HT1080 (cell line): ENCODE data around the gene GJD3. TPM values are rescaled to one million over a fixed set of nuclear protein-coding genes. Genes with fewer than 3 reads are reported as not detected.

Experiments used
- DNase-seq: peaks from one replicate; pipeline ENCODE4 v3.0.0-alpha.2; 2015; ENCODE audit warnings: low read depth
- total RNA-seq: library from RNA; depleted of rRNA; stranded (reverse); fragments of >200 nt; shearing (Covaris generic); gene quantifications from 2 replicates; pipeline ENCODE4 v1.2.3, GENCODE V29; 2014

The GJD3 gene
- total RNA-seq, 1 experiment from 2014 or later: not detected

DNA sequence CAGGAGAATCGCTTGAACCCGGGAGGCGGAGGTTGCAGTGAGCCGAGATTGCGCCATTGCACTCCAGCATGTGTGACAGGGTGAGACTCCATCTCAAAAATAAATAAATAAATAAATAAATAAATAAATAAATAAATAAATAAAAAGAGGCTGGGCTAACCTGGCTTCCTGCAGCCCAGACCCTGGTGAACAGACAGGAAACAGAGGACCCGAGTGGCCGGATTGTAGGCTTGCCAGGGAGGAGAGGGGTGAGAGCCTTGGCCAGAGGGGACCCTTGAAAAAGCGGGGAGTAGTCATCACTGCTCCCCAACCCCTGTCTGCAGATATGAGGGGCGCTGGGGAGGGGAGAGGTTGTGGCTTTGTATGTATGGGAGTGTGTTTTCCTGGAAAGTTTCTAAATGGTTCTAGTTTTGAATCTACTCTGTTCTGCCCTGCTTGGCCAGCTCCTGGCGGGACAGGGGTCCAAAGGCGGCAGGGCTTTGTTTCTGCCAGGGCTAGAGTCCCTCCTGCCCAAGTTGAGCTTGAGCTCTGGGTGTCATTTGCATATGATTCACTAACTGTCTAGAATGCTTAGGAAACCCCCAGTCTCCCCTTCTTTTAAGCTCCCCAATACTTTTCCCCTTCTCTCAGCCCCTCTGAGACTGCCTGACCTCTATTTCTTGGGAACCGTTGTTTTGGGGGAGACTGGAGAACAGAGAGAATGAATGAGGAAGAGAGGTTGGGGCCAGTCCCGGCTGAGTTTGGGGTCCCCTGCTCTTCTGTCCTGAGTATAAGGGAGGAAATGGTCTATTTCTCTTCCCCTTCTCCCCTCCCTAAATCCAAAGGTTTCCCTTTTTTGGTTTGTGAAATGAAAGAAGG lies 39.2 kb downstream of the GJD3 start:
- no peak for DNase-seq

DNA sequence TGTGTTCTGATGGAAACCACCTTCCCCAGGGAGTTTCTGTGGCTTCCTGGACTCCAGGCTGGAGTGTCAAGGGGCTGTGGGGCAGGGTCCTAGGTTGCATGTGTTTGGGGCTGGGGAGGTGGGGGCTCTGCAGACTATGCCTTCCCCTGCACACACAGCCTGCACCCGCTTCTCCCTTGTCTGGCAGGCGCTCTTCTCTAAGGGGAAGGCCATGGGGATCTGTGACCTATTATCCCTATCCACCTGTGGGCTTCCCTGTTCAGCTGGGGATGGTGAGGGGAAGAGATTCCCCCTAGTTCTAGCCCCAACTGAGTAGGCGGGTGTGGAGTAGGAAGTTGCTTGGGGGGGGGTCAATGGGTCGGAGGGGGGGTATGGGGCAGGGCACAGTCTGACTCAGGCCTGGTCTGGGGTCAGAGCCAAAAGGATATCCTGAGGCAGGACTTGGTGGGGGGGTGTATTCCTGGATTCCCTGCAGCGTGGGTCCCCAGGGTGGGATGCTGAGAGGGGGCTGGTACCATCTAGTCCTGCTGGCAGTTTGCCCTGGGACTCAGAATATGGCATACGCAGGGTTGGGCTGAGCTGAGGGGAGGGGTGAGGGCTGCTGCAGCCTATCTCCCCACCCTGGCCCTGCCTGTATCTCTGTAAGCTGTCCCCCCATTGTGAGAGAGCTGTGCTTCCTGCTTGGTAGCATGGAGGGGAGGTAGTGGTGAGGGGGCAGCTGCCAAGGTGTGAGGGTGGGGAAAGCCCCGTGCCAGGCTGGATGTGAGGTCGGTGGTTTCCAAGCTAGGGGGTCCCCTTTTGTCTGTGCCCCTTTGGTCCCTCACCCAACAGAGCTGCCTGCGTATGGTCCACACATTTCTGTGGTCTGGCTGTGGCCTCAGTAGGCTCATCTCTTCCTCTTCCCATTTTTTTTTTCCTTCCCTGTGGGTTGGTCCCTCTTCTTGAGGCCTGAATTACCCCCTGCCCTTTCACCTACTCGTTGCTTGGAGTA lies 40.9 kb downstream of the GJD3 start:
- DNase-seq: peak; percentile 72

DNA sequence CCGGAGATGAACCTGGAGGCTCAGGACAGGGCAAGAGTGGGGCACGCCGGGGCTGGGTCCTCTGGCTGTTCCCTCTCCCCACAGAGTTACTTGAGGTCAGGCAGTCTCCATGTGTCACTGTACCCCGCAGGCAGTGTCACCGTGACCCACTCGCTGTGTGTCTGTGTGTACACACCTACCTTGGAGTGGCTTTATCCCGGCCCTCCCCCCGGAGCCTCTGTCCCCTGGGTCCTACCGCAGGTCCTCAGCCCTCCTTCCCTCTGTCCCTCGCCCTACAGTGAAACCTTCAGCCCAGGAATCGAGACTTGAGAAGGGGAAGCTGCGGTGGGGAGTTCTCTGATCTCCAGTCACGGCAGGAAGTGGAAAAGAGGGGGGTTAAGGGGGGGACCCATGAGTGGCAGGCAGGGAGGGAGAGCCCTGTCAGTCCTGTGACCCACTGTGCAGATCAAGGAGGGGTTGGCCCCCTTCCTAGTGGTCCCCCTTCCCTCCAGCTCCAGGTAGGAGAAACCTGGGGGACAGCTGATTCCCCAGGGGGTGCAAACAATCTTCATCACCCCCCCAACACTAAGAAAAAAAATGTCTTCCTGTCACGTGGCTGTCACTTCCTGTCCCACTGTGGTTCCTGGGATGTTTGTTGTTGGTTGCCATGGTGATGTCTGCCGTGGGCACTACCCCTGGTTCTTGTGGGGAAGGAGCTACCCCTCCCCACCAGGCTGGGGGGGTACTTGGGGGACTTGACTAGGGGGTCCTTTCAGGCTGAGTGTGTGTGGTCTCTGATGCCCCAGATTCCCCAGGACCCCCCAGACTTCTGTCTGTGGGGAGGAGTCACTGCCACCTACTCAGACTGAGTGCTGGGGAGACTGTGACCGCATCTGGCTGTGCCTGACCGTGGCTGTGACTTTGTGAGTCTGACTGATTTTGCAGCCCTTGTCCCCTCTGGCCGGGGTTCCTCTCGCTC lies 41.9 kb downstream of the GJD3 start:
- DNase-seq: peak; percentile 86

DNA sequence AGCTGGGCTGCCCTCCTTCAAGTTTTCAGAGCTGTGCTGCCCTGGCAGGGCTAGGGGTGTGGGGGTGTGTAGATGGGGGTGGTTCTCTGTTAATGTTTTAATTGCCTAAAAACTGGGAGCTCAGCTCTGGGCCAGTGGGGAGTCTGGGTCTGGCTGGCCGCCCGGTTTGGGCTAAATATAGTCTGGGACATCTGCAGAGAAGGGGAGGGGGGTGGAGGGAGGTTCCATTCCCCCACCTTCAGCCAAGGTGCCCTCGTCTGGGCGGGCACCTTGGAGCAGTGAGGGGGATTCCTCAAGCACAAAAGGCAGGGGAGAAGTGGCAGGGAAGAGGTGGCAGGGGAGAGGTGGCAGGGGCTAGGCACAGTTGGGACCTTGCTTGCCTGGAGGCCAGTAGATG lies 42.6 kb downstream of the GJD3 start:
- DNase-seq: no peak

DNA sequence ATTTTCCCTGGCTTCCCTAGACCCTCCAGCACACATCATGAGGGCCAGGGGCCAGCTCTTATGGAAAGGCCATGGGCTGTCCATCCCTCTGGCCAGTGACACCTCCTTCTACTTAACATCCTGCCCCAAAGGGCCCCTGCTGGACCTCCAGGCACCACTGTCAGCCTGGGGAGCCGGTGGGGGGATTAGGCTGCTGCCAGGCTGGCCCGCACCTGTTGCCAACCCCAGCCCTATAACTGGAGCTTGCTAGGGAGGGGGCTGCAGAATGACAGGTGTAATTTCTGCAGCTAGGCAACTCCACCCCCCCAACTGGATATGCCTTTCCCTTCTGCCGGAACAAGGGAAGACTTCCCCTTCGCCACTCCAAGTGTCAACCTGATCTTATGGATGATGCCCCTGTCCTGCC lies 43.0 kb downstream of the GJD3 start:
- DNase-seq: no peak

DNA sequence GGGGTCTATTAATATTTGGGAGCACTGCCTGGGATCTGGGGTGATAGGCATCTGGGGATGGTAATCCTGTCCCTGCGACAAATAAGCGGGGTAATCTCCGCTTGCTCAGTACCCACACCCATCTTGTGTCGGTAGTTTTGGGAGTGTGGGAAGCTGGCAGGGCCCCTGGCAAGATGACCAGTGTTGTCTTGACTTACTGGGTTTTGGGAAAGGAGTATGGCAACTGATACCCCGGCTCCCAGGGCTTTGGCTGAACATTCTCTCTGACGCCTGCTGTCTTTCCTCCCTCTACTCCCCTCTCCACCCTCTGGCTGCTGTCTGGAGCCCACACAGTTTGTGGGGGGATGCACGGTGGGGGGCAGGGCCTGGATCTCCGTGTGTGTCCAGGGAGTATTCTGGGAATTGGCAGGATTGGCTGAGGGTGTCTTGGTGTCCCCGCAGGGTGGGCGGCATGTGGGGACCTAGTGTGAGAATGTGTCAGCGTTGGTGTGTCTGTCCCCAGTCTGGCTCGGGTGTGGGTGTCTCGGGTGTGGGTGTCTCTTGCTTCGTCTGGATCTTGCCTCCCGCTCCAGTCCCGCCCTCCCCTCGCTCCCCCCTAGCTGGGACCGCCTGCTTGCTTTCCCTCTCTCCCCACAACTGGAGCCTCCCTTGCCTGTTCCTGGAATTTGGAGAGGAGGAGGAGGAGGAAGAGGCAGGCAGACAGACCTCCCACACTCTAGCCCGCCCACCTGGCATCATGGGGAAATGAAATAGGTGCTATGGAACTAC lies 43.6 kb downstream of the GJD3 start:
- no peak for DNase-seq

DNA sequence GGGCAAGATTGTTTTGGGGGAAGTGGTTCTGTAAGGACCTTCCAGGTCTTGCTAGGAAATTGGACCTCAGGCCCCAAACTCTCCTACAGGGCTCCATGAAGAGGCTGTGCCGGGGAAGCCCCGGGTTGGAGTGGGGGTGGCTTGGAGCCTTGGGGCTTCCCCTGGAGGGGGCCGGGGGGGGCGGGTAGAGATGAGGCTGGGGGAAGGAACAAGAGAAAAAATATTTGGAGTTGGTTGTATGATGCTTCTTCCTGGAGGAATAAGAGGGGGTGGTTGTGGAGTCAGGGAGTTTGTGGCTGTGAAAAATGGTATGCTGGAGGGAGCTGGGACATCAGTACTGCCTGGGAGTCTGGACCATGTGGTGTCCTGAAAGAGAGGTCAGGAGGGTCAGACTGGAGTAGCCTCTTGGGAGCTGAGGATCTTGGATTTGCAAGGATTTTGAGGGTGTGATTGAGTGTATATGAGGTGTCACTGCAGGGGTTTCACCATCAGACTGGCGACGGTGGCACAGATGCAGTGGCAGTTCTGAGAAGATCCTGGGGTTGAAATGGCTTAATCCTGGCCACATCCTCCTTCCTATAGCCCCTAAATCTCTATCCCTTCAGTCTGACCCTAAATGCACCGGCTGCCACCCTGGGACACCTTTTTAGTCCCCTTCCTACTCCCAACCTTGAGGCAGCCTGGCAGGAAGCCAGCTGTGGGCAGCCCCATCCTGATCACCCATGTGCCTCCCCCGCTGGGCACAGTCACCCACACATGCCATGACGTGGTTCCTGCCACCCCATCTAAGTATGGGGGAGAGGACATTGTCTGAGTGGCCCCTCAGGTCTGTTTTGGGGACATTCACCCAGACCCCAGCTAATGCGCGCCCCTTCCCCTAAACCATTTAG lies 44.6 kb downstream of the GJD3 start:
- DNase-seq: no peak

DNA sequence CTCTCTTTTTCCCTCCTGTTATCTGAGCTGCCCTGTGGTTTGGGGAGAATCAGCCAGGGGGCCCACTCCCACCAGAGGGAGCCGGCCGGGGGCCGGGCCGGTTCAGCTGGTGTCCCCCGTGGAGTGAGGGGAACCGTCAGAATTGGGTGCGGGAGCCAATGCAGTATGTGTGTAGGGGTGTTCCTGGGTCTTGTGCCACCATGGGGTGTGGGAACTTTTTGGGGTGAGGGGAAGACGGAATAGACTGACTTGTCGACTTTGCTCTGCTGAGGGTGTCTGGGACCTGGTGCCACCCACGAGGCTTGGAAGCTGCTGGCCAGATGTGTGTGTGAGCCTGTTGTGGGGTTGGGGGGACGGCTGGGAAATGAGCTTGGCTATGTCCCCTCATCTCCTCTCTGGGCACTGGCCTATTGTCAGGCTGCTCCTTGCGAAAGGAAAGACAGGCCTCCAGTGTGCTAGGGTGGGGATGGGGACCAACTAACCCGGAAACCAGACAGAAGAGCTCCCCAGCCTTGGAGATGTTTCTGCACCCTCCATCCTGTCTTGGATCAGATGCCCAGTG lies 45.6 kb downstream of the GJD3 start:
- DNase-seq: no peak

DNA sequence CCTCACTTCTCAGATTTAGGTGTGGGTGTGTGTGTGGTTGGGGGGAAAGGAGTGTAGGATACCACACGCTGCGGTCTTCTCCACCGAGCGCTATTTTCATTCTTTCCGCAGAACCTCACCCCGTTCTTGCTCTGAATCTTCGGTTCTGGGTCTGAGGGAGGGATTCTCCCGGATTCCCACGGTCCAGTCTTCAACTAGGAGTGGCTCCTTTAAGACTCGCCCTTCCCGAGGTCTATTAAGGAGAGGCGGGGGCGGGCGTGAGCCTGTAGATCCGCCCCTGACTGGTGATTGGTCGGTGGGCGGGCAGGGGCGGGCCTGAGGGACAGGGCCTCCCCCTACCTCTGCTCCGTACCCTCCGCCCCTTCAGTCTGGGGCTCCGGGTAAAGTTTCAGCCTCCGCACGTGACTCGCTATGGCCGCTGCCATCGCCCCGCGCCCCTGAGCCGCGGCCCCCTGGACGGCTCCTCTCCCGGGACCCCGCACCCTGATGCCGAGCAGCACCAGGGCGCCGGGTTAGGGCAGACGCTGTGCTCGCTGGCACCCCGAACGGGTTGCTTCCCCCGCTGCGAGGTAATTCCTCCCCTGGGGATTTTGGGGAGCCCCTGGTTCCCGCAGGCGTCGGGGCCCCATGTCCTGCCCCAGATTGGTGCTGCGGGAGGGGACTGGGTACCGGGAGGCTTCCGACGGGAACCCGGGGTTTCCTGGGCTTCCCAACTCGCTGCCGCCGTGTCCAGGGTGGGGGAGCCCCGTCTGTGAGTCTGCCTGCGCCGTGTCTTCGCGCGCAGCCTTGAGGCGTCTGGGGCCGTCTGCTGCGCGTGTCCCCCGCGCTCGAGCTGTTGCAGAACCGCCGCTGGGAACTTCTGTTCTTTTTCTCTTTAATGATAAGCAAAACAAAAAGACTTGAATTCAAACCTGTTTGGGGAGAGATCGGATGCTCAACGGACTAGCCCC lies 46.4 kb downstream of the GJD3 start:
- peak; percentile 96 for DNase-seq

DNA sequence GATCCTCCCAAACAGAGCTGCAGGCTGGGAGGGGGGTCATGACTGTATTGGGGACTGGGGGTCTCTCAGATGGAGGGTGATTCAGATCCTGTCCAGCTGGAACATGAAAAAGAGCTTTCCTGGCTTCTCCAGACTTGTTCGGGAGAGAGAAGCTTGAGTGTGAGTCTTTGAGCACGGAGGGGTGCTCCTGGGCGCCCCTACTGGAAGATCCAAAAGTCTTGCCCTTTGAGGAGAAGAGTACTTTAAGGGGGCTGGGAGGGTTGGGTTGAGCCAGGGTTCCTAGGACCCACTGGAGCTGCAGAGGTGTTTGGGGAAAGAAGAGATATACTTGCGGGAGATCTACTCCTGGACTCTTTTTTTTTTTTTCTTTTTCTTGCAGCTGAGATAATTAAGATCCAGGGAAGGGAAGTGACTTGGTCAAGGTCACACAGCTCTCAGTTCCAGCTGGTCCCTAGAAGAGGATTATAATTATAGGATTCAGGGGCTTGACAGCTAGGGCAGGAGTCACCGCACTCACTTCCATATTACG lies 47.1 kb downstream of the GJD3 start:
- DNase-seq: peak; percentile 80

DNA sequence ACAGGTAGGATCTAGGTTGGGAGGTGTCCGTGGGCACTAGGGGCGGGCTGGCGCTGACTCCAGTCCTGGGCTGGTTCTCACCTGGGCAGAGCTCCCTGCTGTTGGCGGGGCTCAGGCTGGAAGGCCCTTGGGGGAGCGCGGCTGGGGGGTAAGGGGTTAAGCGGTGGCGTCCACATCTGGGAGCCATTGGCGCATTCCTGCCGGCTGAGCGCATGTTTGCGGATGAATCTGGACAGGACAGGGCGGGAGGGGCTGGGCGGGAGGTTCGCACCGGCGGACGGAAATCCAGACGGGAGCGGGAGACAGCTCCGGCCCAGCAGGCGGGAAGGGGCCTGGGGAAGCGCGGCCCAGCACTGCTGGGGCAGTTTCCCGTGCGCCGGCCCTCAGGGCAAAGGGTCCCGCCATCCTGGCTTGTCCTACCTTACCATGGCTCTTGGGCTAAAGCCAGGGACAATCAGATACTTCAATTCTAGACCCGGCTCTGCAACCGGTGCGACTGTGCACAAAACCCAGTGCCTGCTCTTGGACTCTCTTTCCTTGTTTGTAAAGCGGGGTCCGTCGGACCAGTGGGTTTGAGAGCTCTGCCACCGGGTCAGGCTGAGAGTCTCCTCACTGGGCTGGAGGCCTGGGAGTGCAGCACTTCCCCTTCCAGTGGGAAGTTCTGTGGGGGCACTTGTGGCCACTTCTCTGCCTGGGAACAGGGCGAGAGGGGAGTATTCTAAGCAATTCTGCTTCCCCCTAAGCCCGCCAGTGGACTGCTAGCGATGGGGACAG lies 47.8 kb downstream of the GJD3 start:
- DNase-seq: peak; percentile 68

DNA sequence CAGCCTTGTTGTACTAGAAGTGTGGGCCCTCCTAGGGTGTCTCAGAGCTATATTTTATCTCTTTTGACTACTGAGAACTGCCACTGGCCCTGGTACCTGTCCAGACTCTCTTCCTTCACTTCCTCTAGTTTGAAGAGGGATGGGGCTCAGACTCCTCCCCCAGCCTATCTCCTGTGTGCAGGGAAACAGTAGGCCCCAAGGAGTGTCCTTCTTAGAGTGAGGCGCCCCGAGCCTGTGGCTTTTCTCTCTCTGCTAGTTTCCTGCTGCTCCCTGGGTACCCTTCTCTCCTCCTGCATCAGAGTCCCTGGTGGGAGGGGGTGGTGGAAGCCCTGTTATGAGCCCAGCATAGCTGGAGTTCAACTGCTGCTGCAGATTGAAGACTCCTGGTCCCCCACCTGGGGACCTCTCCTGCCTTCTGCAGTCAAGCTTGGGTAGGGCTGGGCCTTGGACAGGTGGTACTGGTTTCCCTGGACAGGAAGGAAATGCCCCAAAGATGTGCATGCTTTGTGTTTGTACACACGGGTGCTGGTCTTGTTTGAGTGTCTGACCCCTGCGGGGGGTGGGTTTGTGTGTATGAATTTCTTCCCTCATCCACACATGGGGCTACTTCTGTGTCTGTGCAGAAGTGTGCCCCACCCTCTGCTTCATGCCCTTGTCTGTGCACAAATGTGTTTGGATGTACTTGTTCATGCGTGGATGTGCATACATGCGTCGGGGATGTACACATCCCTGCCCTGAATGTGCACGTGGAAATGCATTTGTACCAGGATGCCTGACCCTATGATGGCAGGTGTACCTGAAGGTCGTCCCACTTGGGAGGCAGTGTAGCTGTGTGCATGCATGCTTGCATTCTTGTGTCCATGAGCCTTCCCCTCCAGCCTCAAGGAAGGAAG lies 48.6 kb downstream of the GJD3 start:
- no peak for DNase-seq

DNA sequence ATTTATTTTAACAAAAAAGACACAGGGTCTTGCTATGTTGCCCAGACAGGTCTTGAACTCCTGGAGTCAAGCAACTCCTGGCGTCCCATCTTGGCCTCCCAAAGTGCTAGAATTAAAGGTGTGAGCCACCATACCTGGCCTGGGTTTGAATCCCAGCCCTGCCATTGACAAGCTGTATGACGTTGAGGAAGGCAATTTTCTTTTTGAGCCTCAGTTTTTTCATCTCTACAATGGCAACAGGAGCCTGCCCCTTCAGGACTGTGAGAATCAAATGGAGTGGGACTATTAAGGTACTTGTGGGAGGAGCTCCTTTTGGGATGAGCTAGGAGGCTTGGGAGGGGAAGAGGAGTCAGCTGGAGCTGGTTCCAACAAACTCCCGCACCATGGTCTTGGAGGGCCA lies 49.3 kb downstream of the GJD3 start:
- DNase-seq: no peak

DNA sequence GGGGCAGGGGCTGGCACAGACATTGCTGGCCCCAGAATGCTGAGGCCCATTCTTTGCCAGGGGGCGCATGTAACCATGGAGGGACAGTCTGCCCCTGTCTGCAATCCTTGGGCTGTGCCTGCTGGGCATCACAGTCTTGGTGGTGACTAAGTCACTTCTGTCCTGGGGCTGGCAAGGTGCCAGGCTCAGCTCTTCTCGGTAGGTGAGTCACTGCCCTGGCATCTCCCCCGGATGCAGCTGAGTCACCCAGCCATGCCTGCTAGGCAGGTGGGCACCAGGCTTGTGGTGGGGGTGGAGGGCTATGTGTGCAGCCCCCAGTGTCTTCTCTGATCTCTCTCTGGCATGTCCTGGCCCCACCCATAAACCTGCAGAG lies 50.0 kb downstream of the GJD3 start:
- peak; percentile 97 for DNase-seq

DNA sequence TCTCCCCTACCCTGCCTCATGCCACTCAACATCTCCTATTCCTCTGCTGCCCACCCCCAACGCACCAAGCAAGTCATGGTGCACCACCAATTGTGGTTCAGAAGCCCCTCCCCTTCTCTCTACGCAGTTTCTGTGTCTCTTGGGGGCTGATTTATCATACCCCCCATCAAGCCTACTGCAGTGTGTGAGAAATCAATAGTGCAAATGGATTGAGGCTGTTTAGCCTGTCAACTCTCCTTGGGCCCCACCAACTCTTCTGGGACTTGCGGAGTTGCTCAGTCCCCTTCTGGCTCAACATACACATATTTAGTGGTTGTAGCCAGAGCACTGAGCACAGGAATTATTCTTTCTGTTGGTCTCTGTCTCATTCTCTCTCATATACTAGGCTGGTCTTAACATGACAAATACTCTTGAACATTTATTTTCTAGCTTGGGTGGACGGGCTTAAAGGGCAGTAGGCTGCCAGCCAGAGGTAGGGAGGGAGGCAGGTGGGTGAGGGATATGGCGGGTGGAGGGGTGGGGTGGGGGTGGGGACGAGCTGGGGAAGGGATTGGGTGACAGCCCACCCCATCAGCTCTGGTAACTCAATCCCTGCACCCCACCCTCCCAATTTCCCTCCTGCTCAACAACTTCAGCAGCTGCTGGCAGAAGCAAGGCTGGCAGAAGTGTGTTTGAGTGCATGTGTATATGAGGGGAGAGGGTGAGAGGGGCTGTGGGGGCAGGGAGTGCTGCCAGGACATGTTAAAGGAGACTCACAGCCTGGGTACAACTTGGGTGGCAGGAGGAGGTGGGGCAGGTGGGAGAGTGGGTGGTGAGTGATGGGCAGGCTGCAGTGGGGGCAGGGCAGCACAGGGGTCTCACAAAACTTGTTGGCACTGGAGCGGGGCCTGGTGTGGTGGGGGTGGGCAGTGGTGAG lies 50.6 kb downstream of the GJD3 start:
- DNase-seq: no peak
